ENCODE results near the gene SERGEF. TPM values are rescaled to one million over a fixed set of nuclear protein-coding genes. Genes with fewer than 3 reads are reported as not detected.

The SERGEF gene
- total and polyA plus RNA-seq, 2 experiments from 2014 or later = 18.3 to 23.2 TPM

DNA sequence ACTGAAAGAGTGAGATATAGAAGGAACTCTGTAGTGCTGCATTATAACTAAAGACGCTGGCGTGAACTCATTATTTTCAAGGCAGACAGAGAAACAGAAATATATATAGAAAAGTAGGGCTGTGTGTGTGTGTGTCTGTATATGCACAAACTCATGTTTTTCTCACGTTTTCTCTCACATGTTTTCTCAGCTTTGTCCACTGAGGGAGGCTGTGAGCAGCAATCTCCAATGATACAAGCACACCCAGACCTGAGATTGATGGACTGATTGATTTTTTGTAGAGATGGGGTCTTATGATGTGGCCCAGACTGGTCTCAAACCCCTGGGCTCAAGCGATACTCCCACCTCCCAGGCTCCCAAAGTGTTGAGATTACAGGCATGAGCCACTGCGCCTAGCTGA is 122.5 kb downstream of the SERGEF start:
- H3K4me2 ChIP-seq (ENCODE audit: unreplicated experiment) = no peak overlapping the region
- no peaks in the 10 kb centered on the region for H4K20me1 ChIP-seq (ENCODE audit: insufficient read depth)
- H3K79me2 ChIP-seq (ENCODE audit: insufficient read depth) = no peaks in the 10 kb centered on the region
- no peak overlapping the region for H3K4me3 ChIP-seq
- DNase-seq = peak; percentile 20
- no peak overlapping the region for H2AFZ ChIP-seq
- H3K4me1 ChIP-seq (ENCODE audit: insufficient read depth) = no peaks in the 10 kb centered on the region
- no peak for TF ChIP-seq EZH2phosphoT487 (IDR thresholded peaks at IDR 0.05; ENCODE audit: insufficient read depth, low read depth)
- TF ChIP-seq EZH2 (IDR thresholded peaks at IDR 0.05; ENCODE audit: insufficient read depth, poor library complexity, severe bottlenecking) = no peak
- no peaks in the 10 kb centered on the region for H3F3A ChIP-seq (ENCODE audit: insufficient read depth)
- WGBS, 2 experiments (ENCODE audit: low coverage in 1 of 2, low lambda C conversion rate in 2 of 2, missing lambda C conversion rate in 2 of 2) = 73 to 83% methylated on average over 5 of the region's 5 CpGs
- no peaks in the 10 kb centered on the region for H3K27me3 ChIP-seq (replicated peaks; ENCODE audit: insufficient read depth)
- no peaks in the 10 kb centered on the region for H3K36me3 ChIP-seq (ENCODE audit: low read depth)
- no peak overlapping the region for H3K9ac ChIP-seq
- no peaks in the 10 kb centered on the region for H3K9me3 ChIP-seq (ENCODE audit: low read depth)
- in situ Hi-C loops (cut with MboI) = no loop called here
- H3K27ac ChIP-seq = no peak overlapping the region
- H3K9me2 ChIP-seq (ENCODE audit: insufficient read depth) = no peaks in the 10 kb centered on the region

DNA sequence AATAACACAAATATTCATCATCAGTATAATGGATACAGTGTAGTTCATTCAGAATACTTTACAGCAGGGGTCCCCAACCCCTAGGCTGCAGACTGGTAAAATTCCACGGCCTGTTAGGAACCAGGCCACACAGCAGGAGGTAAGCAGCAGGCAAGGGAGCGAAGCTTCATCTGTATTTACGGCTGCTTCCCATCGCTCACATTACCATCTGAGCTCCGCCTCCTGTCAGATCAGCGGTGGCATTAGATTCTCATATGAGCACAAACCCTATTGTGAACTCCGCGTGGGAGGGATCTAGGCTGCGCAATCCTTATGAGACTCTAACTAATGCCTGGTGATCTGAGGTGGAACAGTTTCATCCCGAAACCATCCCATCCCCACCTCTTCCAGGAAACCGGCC is 125.1 kb downstream of the SERGEF start:
- in situ Hi-C loops (cut with MboI) = no loop called here
- H3K4me3 ChIP-seq = no peak overlapping the region
- TF ChIP-seq EZH2 (IDR thresholded peaks at IDR 0.05; ENCODE audit: insufficient read depth, poor library complexity, severe bottlenecking) (no peak), EZH2phosphoT487 (IDR thresholded peaks at IDR 0.05; ENCODE audit: insufficient read depth, low read depth) (no peak)
- DNase-seq = no peak
- no peak overlapping the region for H3K27ac ChIP-seq
- no peak overlapping the region for H3K9ac ChIP-seq
- no peaks in the 10 kb centered on the region for H3K36me3 ChIP-seq (ENCODE audit: low read depth)
- no peak overlapping the region for H2AFZ ChIP-seq
- no peaks in the 10 kb centered on the region for H3K79me2 ChIP-seq (ENCODE audit: insufficient read depth)
- no peaks in the 10 kb centered on the region for H4K20me1 ChIP-seq (ENCODE audit: insufficient read depth)
- no peaks in the 10 kb centered on the region for H3K4me1 ChIP-seq (ENCODE audit: insufficient read depth)
- no peaks in the 10 kb centered on the region for H3K9me2 ChIP-seq (ENCODE audit: insufficient read depth)
- H3K4me2 ChIP-seq (ENCODE audit: unreplicated experiment) = no peak overlapping the region
- no peaks in the 10 kb centered on the region for H3K27me3 ChIP-seq (replicated peaks; ENCODE audit: insufficient read depth)
- H3F3A ChIP-seq (ENCODE audit: insufficient read depth) = no peaks in the 10 kb centered on the region
- 76 to 77% methylated on average over 11 of the region's 11 CpGs for WGBS, 2 experiments (ENCODE audit: low coverage in 1 of 2, low lambda C conversion rate in 2 of 2, missing lambda C conversion rate in 2 of 2)
- no peaks in the 10 kb centered on the region for H3K9me3 ChIP-seq (ENCODE audit: low read depth)

DNA sequence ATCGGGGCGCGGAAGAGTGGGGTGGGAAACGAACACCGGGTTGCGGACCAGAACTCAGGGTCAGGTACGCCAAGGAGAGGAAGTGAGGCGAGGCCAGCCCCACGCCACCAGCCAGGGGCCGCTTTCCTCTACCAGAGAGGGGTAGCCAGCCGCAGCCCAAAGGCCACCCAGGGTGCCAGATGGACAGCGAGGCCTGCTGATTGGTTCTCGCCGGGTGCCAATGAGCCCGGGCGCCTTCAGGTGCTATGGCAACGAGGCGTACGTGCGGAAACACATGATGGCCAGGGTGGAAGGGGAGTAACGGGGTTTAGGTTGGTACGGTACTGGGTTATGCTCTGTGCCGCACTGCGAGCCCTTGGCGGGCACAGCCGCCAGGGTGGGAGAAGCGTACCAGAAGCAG is 128.9 kb downstream of the SERGEF start:
- 92 to 95% methylated on average over 24 to 27 of the region's 27 CpGs for WGBS, 2 experiments (ENCODE audit: low coverage in 1 of 2, low lambda C conversion rate in 2 of 2, missing lambda C conversion rate in 2 of 2)
- no peaks in the 10 kb centered on the region for H3K27me3 ChIP-seq (replicated peaks; ENCODE audit: insufficient read depth)
- H3F3A ChIP-seq (ENCODE audit: insufficient read depth) = no peaks in the 10 kb centered on the region
- no peaks in the 10 kb centered on the region for H3K79me2 ChIP-seq (ENCODE audit: insufficient read depth)
- H4K20me1 ChIP-seq (ENCODE audit: insufficient read depth) = no peaks in the 10 kb centered on the region
- no peak overlapping the region for H3K4me2 ChIP-seq (ENCODE audit: unreplicated experiment)
- H3K36me3 ChIP-seq (ENCODE audit: low read depth) = no peaks in the 10 kb centered on the region
- H2AFZ ChIP-seq = no peak overlapping the region
- no peaks in the 10 kb centered on the region for H3K9me2 ChIP-seq (ENCODE audit: insufficient read depth)
- TF ChIP-seq EZH2 (IDR thresholded peaks at IDR 0.05; ENCODE audit: insufficient read depth, poor library complexity, severe bottlenecking) (no peak), EZH2phosphoT487 (IDR thresholded peaks at IDR 0.05; ENCODE audit: insufficient read depth, low read depth) (no peak)
- no peak overlapping the region for H3K4me3 ChIP-seq
- no peaks in the 10 kb centered on the region for H3K4me1 ChIP-seq (ENCODE audit: insufficient read depth)
- H3K9me3 ChIP-seq (ENCODE audit: low read depth) = no peaks in the 10 kb centered on the region
- in situ Hi-C loops (cut with MboI) = no loop called here
- no peak overlapping the region for H3K27ac ChIP-seq
- DNase-seq = no peak
- no peak overlapping the region for H3K9ac ChIP-seq

DNA sequence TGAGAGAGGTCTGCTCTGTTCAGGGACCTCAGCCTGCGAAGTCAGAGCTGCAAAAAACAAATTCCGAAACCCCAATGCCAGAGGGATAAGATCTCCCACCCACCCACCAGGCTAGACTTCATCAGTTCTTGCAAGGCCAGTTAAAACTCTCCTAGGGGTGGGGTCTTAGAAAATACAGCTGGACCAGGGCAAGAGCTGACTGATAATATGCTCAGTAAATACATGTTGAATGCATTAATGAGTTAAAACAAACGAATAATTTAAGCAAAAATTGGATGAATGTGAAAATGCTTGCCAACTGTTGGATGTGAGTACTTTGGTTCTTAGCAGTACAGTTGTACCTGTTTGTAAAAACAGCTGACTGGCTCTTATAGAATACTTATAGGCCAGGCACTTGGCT is 129.8 kb downstream of the SERGEF start:
- WGBS, 2 experiments (ENCODE audit: low coverage in 1 of 2, low lambda C conversion rate in 2 of 2, missing lambda C conversion rate in 2 of 2) = 80 to 83% methylated on average over 3 of the region's 3 CpGs
- Histone ChIP-seq H3K4me1 (ENCODE audit: insufficient read depth) (no peaks in the 10 kb centered on the region), H3K27ac (no peak overlapping the region), H3K4me3 (no peak overlapping the region), H3K9ac (no peak overlapping the region), H3K79me2 (ENCODE audit: insufficient read depth) (no peaks in the 10 kb centered on the region), H3K27me3 (replicated peaks; ENCODE audit: insufficient read depth) (no peaks in the 10 kb centered on the region), H3F3A (ENCODE audit: insufficient read depth) (no peaks in the 10 kb centered on the region), H3K9me3 (ENCODE audit: low read depth) (no peaks in the 10 kb centered on the region), H3K9me2 (ENCODE audit: insufficient read depth) (no peaks in the 10 kb centered on the region), H3K36me3 (ENCODE audit: low read depth) (no peaks in the 10 kb centered on the region), H3K4me2 (ENCODE audit: unreplicated experiment) (no peak overlapping the region), H2AFZ (no peak overlapping the region), H4K20me1 (ENCODE audit: insufficient read depth) (no peaks in the 10 kb centered on the region)
- in situ Hi-C loops (cut with MboI) = no loop called here
- TF ChIP-seq EZH2phosphoT487 (IDR thresholded peaks at IDR 0.05; ENCODE audit: insufficient read depth, low read depth) (no peak), EZH2 (IDR thresholded peaks at IDR 0.05; ENCODE audit: insufficient read depth, poor library complexity, severe bottlenecking) (no peak)
- DNase-seq = no peak

DNA sequence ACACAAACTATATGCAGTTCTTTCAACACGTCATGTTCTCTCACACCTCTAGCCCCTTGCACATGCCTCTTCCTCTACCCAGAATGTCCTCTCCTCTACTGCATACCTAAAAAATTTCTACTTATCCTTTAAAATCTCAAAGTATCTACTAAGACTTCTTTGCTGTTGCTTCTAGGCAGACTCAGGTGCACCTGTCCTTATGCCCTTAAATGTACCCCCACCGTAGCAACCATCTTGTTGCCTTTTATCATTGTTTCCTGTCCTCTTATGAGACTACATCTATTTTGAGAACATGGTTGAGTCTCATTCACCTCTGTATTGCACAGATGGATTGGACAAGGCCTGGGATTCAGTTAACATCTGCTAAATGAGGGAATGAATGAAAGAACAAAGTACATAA is 134.1 kb downstream of the SERGEF start:
- DNase-seq = no peak
- no peak overlapping the region for H3K27ac ChIP-seq
- no peak overlapping the region for H3K4me2 ChIP-seq (ENCODE audit: unreplicated experiment)
- TF ChIP-seq EZH2phosphoT487 (IDR thresholded peaks at IDR 0.05; ENCODE audit: insufficient read depth, low read depth) (no peak), EZH2 (IDR thresholded peaks at IDR 0.05; ENCODE audit: insufficient read depth, poor library complexity, severe bottlenecking) (no peak)
- H2AFZ ChIP-seq = no peak overlapping the region
- H3K79me2 ChIP-seq (ENCODE audit: insufficient read depth) = no peaks in the 10 kb centered on the region
- no peak overlapping the region for H3K9ac ChIP-seq
- H3K36me3 ChIP-seq (ENCODE audit: low read depth) = no peaks in the 10 kb centered on the region
- H3K9me2 ChIP-seq (ENCODE audit: insufficient read depth) = no peaks in the 10 kb centered on the region
- no peaks in the 10 kb centered on the region for H3F3A ChIP-seq (ENCODE audit: insufficient read depth)
- H3K9me3 ChIP-seq (ENCODE audit: low read depth) = no peaks in the 10 kb centered on the region
- H3K27me3 ChIP-seq (replicated peaks; ENCODE audit: insufficient read depth) = no peaks in the 10 kb centered on the region
- WGBS, 2 experiments (ENCODE audit: low coverage in 1 of 2, low lambda C conversion rate in 2 of 2, missing lambda C conversion rate in 2 of 2) = 97 to 98% methylated on average over 2 of the region's 2 CpGs
- no peaks in the 10 kb centered on the region for H4K20me1 ChIP-seq (ENCODE audit: insufficient read depth)
- no peak overlapping the region for H3K4me3 ChIP-seq
- in situ Hi-C loops (cut with MboI) = no loop called here
- no peaks in the 10 kb centered on the region for H3K4me1 ChIP-seq (ENCODE audit: insufficient read depth)
